ENCODE results near the gene BABAM2.
"Not testable (repeated sequence)": the region's sequence is repeated elsewhere in the genome, so short reads cannot be mapped to it uniquely, and the experiment has no call there.

GRCh38 chr2:28018474-28018873, 127.9 kb downstream of the BABAM2 start:
- not testable (repeated sequence) for TF ChIP-seq CTCF (IDR thresholded peaks at IDR 0.05); POLR2A (IDR thresholded peaks at IDR 0.05); EP300 (IDR thresholded peaks at IDR 0.05; ENCODE audit: low read depth); POLR2AphosphoS5 (IDR thresholded peaks at IDR 0.05)

All from transverse colon (tissue), 4 donors.